Measurements from ENCODE around the gene SPART. TPM values are rescaled to one million over a fixed set of nuclear protein-coding genes. Genes with fewer than 3 reads are reported as not detected.

The SPART gene
- total and polyA plus RNA-seq, 10 donors = 15.9 to 68.5 (median 54.7) TPM

GRCh38 chr13:36258831-36259230 lies 87.4 kb downstream of the SPART start:
- Histone ChIP-seq H3K4me1 (no peaks in the 10 kb centered on the region), H3K9me3 (peaks cover 0 to 7% (median 0%) of the 10 kb centered on the region in 8 donors), H3K4me3 (no peak overlapping the region), H3K27ac (no peak overlapping the region), H3K27me3 (replicated peaks in 1 of 7) (no peaks in the 10 kb centered on the region), H3K36me3 (no peaks in the 10 kb centered on the region)
- no peak for DNase-seq
- 84 to 99% (median 86%) methylated on average over 6 to 8 of the region's 8 CpGs for WGBS, 5 donors
- no peak for TF ChIP-seq POLR2AphosphoS5 (IDR thresholded peaks at IDR 0.05)
- TF ChIP-seq CTCF (IDR thresholded peaks at IDR 0.05 in 8 of 11, conservative IDR thresholded peaks at IDR 0.05 in 3 of 11) = no peak
- TF ChIP-seq POLR2A (IDR thresholded peaks at IDR 0.05) = no peak
- intact Hi-C loops (cut with DNase I; ENCODE audit: low total_unique reads) = no loop called here

Small RNA genes lying within 50 kb of the gene (small RNA-seq; reads per million reads assigned to genes)
- gene RNU6-71P = 0 reads per million in 4 donors

Other genes starting within 250 kb of the SPART start
- 10 to 100 TPM in 6 of 7 donors, 1 to 10 TPM in 1; 9.3 to 22.1 (median 14.3) TPM for gene DCLK1, start 215.0 kb downstream of the SPART start, total RNA-seq
- gene DCLK1, start 215.0 kb downstream of the SPART start, polyA plus RNA-seq = 1 to 10 TPM; 2.0 to 3.4 (median 2.2) TPM
- not detected for gene SOHLH2, start 131.8 kb downstream of the SPART start, total RNA-seq
- gene SOHLH2, start 131.8 kb downstream of the SPART start, polyA plus RNA-seq = under 1 TPM in 1 of 3 donors, not detected in 2; 0.06 TPM
- under 1 TPM in 3 of 7 donors, not detected in 4; 0.17 to 0.44 (median 0.43) TPM for gene CCDC169, start 48.6 kb downstream of the SPART start, total RNA-seq
- under 1 TPM; 0.06 to 0.10 (median 0.09) TPM for gene CCDC169, start 48.6 kb downstream of the SPART start, polyA plus RNA-seq
- 1 to 10 TPM in 1 of 7 donors, under 1 TPM in 5, not detected in 1; 0.20 to 1.3 (median 0.75) TPM for gene CCNA1, start 86.1 kb upstream of the SPART start, total RNA-seq
- under 1 TPM; 0.13 to 0.46 (median 0.38) TPM for gene CCNA1, start 86.1 kb upstream of the SPART start, polyA plus RNA-seq